Measurements from ENCODE around the gene WDR74.

GRCh38 chr11:62865635-62866034 is 26.2 kb upstream of the WDR74 start:
- TF ChIP-seq POLR2AphosphoS5 (IDR thresholded peaks at IDR 0.05; ENCODE audit: borderline replicate concordance, low read depth, low read length) (no peak), EZH2 (IDR thresholded peaks at IDR 0.05) (no peak)
